Esophagus squamous epithelium (tissue), 5 donors: Measurements from ENCODE around the gene KCNB1. TPM values are rescaled to one million over a fixed set of nuclear protein-coding genes. Genes with fewer than 3 reads are reported as not detected.

Source experiments
- DNase-seq: peaks from one replicate; lab custom pipeline; 2025; lab: John Stamatoyannopoulos, UW
- H3K27ac ChIP-seq, 4 donors: fragments of 200-600 bp; sonication (generic); one replicate each; pipeline ENCODE4 v1.5.1; 2016 to 2019; ENCODE audit warnings: mild to moderate bottlenecking in 1 of 4
- H3K27me3 ChIP-seq, 4 donors: fragments of 200-600 bp; sonication (generic); 1 replicate in 3 of 4; 2 replicates in 1 of 4; pipeline versions ENCODE4 v1.5.1 to v1.6.0; 2017 to 2021; ENCODE audit warnings: antibody characterized with exemption in 1 of 4
- H3K36me3 ChIP-seq, 3 donors: fragments of 200-600 bp; sonication (generic); one replicate each; pipeline ENCODE4 v1.5.1; 2016 to 2019
- H3K4me1 ChIP-seq, 3 donors: fragments of 200-600 bp; sonication (generic); one replicate each; pipeline ENCODE4 v1.5.1; 2017 to 2019
- H3K4me3 ChIP-seq, 4 donors: fragments of 200-600 bp; sonication (generic); 1 replicate in 3 of 4; 2 replicates in 1 of 4; pipeline ENCODE4 v1.5.1; 2016 to 2019; ENCODE audit warnings: mild to moderate bottlenecking in 2 of 4, moderate library complexity in 1 of 4
- H3K9me3 ChIP-seq, 3 donors: fragments of 200-600 bp; sonication (generic); one replicate each; pipeline ENCODE4 v1.5.1; 2016 to 2019
- POLR2A ChIP-seq, 4 donors: fragments of 450-650 bp; IDR thresholded peaks; one replicate each; pipeline ENCODE4 v1.6.1; 2017; ENCODE audit warnings: antibody characterized with exemption in 4 of 4, mild to moderate bottlenecking in 4 of 4, moderate library complexity in 3 of 4
- WGBS, 2 donors: methylation state at CpG; one replicate each; pipeline ENCODE4 v1.1.5; 2018; 5-methylcytosine and 5-hydroxymethylcytosine counted together
- intact Hi-C: fragments of 100-400 bp; cut with DNase I; formaldehyde crosslinking; loops from one replicate; pipeline ENCODE4 v1.15.0; 2022
- total RNA-seq, 4 donors: library from RNA; depleted of rRNA; stranded (reverse); fragments of >200 nt; gene quantifications; one replicate each; pipeline ENCODE4 v1.1.0, GENCODE V29; 2016
- TF ChIP-seq, protein P1 (sequence below), 6 experiments: fragments of 450-650 bp in 4 of 6; fragments of 200-600 bp in 2 of 6; sonication (generic) in 2 of 6; IDR thresholded peaks; one replicate each; pipeline ENCODE4 v1.5.1; 2016 to 2019; ENCODE audit warnings: antibody characterized with exemption in 6 of 6, mild to moderate bottlenecking in 4 of 6, moderate library complexity in 4 of 6
- donor health status: DM: yes; HTN: yes; CAD: no.

The KCNB1 gene
- total RNA-seq, 4 donors from 2014 or later, result 0.11 to 3.6 (median 1.1) TPM

DNA sequence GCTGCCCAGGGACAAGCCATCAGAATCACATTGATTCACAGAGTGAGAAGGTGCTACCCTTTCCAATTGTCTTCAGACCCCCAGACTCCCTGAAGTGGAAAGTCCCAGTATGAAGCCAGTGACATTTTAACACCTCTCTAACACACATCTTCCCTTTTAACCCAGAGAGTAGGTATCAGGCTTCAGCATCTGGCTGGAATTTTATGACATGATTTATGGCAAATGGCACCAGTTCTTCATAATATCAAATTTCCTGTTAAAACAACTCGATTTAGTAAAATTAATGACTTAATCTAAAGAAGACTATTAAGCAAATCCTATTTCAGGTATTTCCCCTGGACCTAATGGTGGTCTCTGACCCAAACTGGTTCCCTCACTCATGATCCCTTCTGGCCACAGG lies 25.0 kb downstream of the KCNB1 start:
- Histone ChIP-seq H3K9me3 (no peaks in the 10 kb centered on the region), H3K4me3 (no peak overlapping the region), H3K27me3 (peaks cover 0 to 39% (median 0%) of the 10 kb centered on the region in 4 donors), H3K36me3 (no peaks in the 10 kb centered on the region), H3K27ac (no peak overlapping the region), H3K4me1 (peaks cover 0 to 3% (median 0%) of the 10 kb centered on the region in 3 donors)
- intact Hi-C loops, result no loop called here
- no peak for TF ChIP-seq POLR2A (IDR thresholded peaks at IDR 0.05)
- TF ChIP-seq, protein P1, sequence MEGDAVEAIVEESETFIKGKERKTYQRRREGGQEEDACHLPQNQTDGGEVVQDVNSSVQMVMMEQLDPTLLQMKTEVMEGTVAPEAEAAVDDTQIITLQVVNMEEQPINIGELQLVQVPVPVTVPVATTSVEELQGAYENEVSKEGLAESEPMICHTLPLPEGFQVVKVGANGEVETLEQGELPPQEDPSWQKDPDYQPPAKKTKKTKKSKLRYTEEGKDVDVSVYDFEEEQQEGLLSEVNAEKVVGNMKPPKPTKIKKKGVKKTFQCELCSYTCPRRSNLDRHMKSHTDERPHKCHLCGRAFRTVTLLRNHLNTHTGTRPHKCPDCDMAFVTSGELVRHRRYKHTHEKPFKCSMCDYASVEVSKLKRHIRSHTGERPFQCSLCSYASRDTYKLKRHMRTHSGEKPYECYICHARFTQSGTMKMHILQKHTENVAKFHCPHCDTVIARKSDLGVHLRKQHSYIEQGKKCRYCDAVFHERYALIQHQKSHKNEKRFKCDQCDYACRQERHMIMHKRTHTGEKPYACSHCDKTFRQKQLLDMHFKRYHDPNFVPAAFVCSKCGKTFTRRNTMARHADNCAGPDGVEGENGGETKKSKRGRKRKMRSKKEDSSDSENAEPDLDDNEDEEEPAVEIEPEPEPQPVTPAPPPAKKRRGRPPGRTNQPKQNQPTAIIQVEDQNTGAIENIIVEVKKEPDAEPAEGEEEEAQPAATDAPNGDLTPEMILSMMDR (IDR thresholded peaks at IDR 0.05), result no peak
- WGBS, 2 donors, result 10 to 71% methylated on average over 1 of the region's 1 CpG
- no peak for DNase-seq

GRCh38 chr20:49456646-49457045 lies 25.8 kb downstream of the KCNB1 start:
- TF ChIP-seq POLR2A (IDR thresholded peaks at IDR 0.05), result no peak
- intact Hi-C loops, result no loop called here

GRCh38 chr20:49455691-49456090 lies 26.8 kb downstream of the KCNB1 start:
- H3K27me3 ChIP-seq, result peaks cover 0 to 30% (median 0%) of the 10 kb centered on the region in 4 donors
- H3K4me1 ChIP-seq, result peaks cover 0 to 11% (median 0%) of the 10 kb centered on the region in 3 donors
- no peak overlapping the region for H3K27ac ChIP-seq
- H3K4me3 ChIP-seq, result no peak overlapping the region
- H3K36me3 ChIP-seq, result no peaks in the 10 kb centered on the region
- intact Hi-C loops, result no loop called here
- DNase-seq, result no peak
- 75 to 78% methylated on average over 4 to 6 of the region's 6 CpGs for WGBS, 2 donors
- H3K9me3 ChIP-seq, result no peaks in the 10 kb centered on the region
- TF ChIP-seq, protein P1 (IDR thresholded peaks at IDR 0.05), result no peak
- TF ChIP-seq POLR2A (IDR thresholded peaks at IDR 0.05), result no peak

More at GRCh38 chr20:49456646-49457045, 25.8 kb downstream of the KCNB1 start:
- H3K4me3 ChIP-seq, result no peak overlapping the region
- no peak for DNase-seq
- WGBS, 2 donors, result 80 to 84% methylated on average over 4 to 6 of the region's 6 CpGs
- no peak overlapping the region for H3K27ac ChIP-seq
- peaks cover 0 to 38% (median 0%) of the 10 kb centered on the region in 4 donors for H3K27me3 ChIP-seq
- H3K4me1 ChIP-seq, result peaks cover 0 to 11% (median 0%) of the 10 kb centered on the region in 3 donors
- H3K9me3 ChIP-seq, result no peaks in the 10 kb centered on the region
- no peaks in the 10 kb centered on the region for H3K36me3 ChIP-seq

DNA sequence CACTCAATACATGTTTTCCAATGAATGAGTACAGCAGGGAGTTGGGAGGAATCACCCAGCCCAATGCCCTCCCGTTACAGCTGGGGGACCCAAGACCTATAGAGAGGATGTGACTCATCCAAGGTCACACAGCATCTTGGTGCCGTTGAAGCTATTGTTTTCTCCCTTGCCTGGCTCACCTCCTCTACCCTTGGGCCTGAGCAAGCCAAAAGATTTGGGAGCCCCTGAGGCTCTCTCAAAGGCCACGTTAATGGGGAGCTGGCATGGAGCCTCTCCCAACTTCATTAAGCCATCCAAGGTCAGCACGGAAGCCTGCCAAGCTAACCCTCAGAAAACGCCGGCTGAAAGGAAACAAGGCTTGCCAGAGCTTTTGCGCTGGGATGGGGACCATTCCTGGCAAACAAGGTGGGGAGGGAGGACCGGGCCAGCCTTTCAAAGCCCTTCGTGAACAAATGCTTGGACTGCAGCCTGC lies 30.4 kb downstream of the KCNB1 start:
- H3K36me3 ChIP-seq, result no peaks in the 10 kb centered on the region
- H3K27me3 ChIP-seq, result peaks cover 0 to 23% (median 0%) of the 10 kb centered on the region in 4 donors
- DNase-seq, result no peak
- TF ChIP-seq POLR2A (IDR thresholded peaks at IDR 0.05), result no peak
- TF ChIP-seq, protein P1 (IDR thresholded peaks at IDR 0.05), result no peak
- intact Hi-C loops, result no loop called here
- WGBS, 2 donors, result 20 to 36% methylated on average over 7 of the region's 9 CpGs
- H3K4me1 ChIP-seq, result peaks cover 0 to 21% (median 0%) of the 10 kb centered on the region in 3 donors
- peak overlapping the region in 3 of 4 donors; percentile 7 to 51 (median 26) for H3K27ac ChIP-seq
- H3K4me3 ChIP-seq, result no peak overlapping the region
- H3K9me3 ChIP-seq, result no peaks in the 10 kb centered on the region

DNA sequence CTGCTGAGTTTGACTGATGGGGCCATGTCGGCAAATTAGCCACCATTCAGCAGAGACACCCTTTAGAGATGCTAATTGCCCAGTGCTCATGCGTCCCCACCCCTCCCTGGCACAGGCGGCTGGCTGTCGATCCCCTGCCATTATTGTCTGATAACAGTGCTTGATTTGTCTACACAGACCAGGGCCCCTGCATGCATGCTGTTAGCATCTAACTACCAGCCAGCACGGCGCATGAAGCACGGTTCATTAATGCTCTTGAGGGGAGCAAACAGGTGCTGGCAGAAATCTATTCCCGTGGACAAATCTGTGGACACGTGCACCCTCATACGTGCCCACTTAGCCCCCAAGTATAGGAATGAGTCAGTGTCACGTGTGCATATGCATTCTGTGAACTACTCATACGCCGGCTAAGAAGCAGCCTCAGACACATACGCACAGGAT lies 32.2 kb downstream of the KCNB1 start:
- peaks cover 0 to 39% (median 6%) of the 10 kb centered on the region in 3 donors for H3K4me1 ChIP-seq
- H3K4me3 ChIP-seq, result no peak overlapping the region
- H3K27me3 ChIP-seq, result peaks cover 0 to 18% (median 0%) of the 10 kb centered on the region in 4 donors
- WGBS, 2 donors, result 52 to 59% methylated on average over 9 to 13 of the region's 14 CpGs
- peak overlapping the region in 3 of 4 donors; percentile 33 to 79 (median 43) for H3K27ac ChIP-seq
- intact Hi-C loops, result no loop called here
- TF ChIP-seq POLR2A (IDR thresholded peaks at IDR 0.05), result no peak
- TF ChIP-seq, protein P1 (IDR thresholded peaks at IDR 0.05), result no peak
- no peak for DNase-seq
- no peaks in the 10 kb centered on the region for H3K36me3 ChIP-seq
- H3K9me3 ChIP-seq, result no peaks in the 10 kb centered on the region
